IMR-90 (cell line): Measurements from ENCODE around the gene S100A3. TPM values are rescaled to one million over a fixed set of nuclear protein-coding genes. Genes with fewer than 3 reads are reported as not detected.
A peak's percentile ranks its signal among the peaks of the same experiment; 100 is the strongest.

ENCODE experiments used
- ATAC-seq: fragments of 200-7000 bp; cut with Tn5 transposase; 2 replicates; pipeline ENCODE4 v1.9.1; 2020; ENCODE audit warnings: low read depth, mild to moderate bottlenecking, moderate library complexity
- BruUV-seq: library from RNA; stranded (reverse); fragments of 400-500 nt; replicated peaks from 2 replicates; lab custom pipeline; 2021; lab: Mats Ljungman, UMichigan
- CTCF ChIA-PET: fragments of 300-600 bp; formaldehyde crosslinking; extraction: SDS; loops from one replicate; lab custom pipeline; 2021; ENCODE audit warnings: antibody characterized with exemption; lab: Yijun Ruan, JAX
- POLR2A ChIA-PET: fragments of 300-600 bp; sonication (Branson Sonifier 250); formaldehyde crosslinking; loops from one replicate; lab custom pipeline; 2022; ENCODE audit warnings: antibody characterized with exemption; ENCODE audit not compliant: unreplicated experiment; lab: Charles Lee
- DNase-seq: peaks from one replicate; pipeline ENCODE4 v3.0.0; 2013
- H2AFZ ChIP-seq: replicated peaks from 2 replicates; pipeline ENCODE3; 2013; ENCODE audit warnings: low read length, mild to moderate bottlenecking; ENCODE audit not compliant: poor library complexity
- H2AK5ac ChIP-seq: 2 replicates; pipeline ENCODE4 v1.6.1; 2013; ENCODE audit warnings: low read depth, low read length, inconsistent platforms
- H2AK9ac ChIP-seq: replicated peaks from 2 replicates; pipeline ENCODE3; 2013; ENCODE audit warnings: mild to moderate bottlenecking, low read depth, low read length, moderate library complexity; ENCODE audit not compliant: poor library complexity
- H2BK120ac ChIP-seq: 2 replicates; pipeline ENCODE4 v1.6.1; 2013; ENCODE audit warnings: low read depth, low read length, inconsistent platforms
- H2BK15ac ChIP-seq: 3 replicates; pipeline ENCODE4 v1.6.1; 2013; ENCODE audit warnings: low read depth, low read length, inconsistent platforms
- H2BK20ac ChIP-seq: 2 replicates; pipeline ENCODE4 v1.6.1; 2013; ENCODE audit warnings: low read depth, mild to moderate bottlenecking, inconsistent platforms, low read length, moderate library complexity
- H2BK5ac ChIP-seq: 2 replicates; pipeline ENCODE4 v1.6.1; 2013; ENCODE audit warnings: mild to moderate bottlenecking, low read depth, low read length, inconsistent platforms; ENCODE audit not compliant: poor library complexity, severe bottlenecking
- H3K14ac ChIP-seq: replicated peaks from 2 replicates; pipeline ENCODE4 v1.6.1; 2013; ENCODE audit warnings: low read depth, low read length, inconsistent platforms
- H3K18ac ChIP-seq: 2 replicates; pipeline ENCODE4 v1.6.1; 2013; ENCODE audit warnings: low read depth, low read length, control low read depth
- H3K23ac ChIP-seq: 2 replicates; pipeline ENCODE4 v1.6.1; 2013; ENCODE audit warnings: low read depth, low read length, inconsistent platforms
- H3K27ac ChIP-seq: 2 replicates; pipeline ENCODE4 v1.5.1; 2013; ENCODE audit warnings: mild to moderate bottlenecking, control low read depth, low read length; ENCODE audit not compliant: insufficient read depth
- H3K27me3 ChIP-seq: 2 replicates; pipeline ENCODE4 v1.6.1; 2013; ENCODE audit warnings: low read length; ENCODE audit not compliant: control insufficient read depth, insufficient read depth
- H3K36me3 ChIP-seq: 2 replicates; pipeline ENCODE4 v1.6.1; 2013; ENCODE audit warnings: low read length, mixed read lengths; ENCODE audit not compliant: control insufficient read depth, insufficient read depth
- H3K4ac ChIP-seq: 2 replicates; pipeline ENCODE4 v1.6.1; 2013; ENCODE audit warnings: low read depth, low read length, inconsistent platforms
- H3K4me1 ChIP-seq: 2 replicates; pipeline ENCODE4 v1.6.1; 2013; ENCODE audit warnings: low read length, mixed read lengths; ENCODE audit not compliant: control insufficient read depth, insufficient read depth
- H3K4me2 ChIP-seq: 2 replicates; pipeline ENCODE4 v1.6.1; 2013; ENCODE audit warnings: low read depth, mild to moderate bottlenecking, control low read depth, low read length, moderate library complexity
- H3K4me3 ChIP-seq: 2 replicates; pipeline ENCODE4 v1.5.1; 2013; ENCODE audit warnings: low read depth, mild to moderate bottlenecking, control low read depth, low read length, moderate library complexity; ENCODE audit not compliant: insufficient read depth
- H3K56ac ChIP-seq: 2 replicates; pipeline ENCODE4 v1.6.1; 2013; ENCODE audit warnings: low read length, inconsistent platforms; ENCODE audit not compliant: insufficient read depth; ENCODE audit errors: extremely low read depth
- H3K79me1 ChIP-seq, 2 experiments: 2 replicates each; pipeline ENCODE4 v1.6.1; 2013; ENCODE audit warnings: low read length in 2 of 2, inconsistent platforms in 1 of 2, low read depth in 1 of 2
- H3K9ac ChIP-seq: 2 replicates; pipeline ENCODE4 v1.6.1; 2013; ENCODE audit warnings: low read depth, low read length, control low read depth
- H3K9me1 ChIP-seq: 2 replicates; pipeline ENCODE4 v1.6.1; 2013; ENCODE audit warnings: low read length, inconsistent platforms; ENCODE audit not compliant: insufficient read depth
- H3K9me3 ChIP-seq: 2 replicates; pipeline ENCODE4 v1.6.1; 2013; ENCODE audit warnings: low read length; ENCODE audit not compliant: control insufficient read depth, insufficient read depth
- H4K20me1 ChIP-seq: 2 replicates; pipeline ENCODE4 v1.6.1; 2013; ENCODE audit warnings: low read length, inconsistent platforms; ENCODE audit not compliant: insufficient read depth
- H4K5ac ChIP-seq: 2 replicates; pipeline ENCODE4 v1.6.1; 2013; ENCODE audit warnings: mild to moderate bottlenecking, low read depth, low read length, control low read depth
- H4K8ac ChIP-seq, 2 experiments: 2 replicates each; pipeline ENCODE4 v1.6.1; 2013; ENCODE audit warnings: low read depth in 2 of 2, low read length in 2 of 2, control low read depth in 1 of 2, inconsistent platforms in 1 of 2
- H4K91ac ChIP-seq: 2 replicates; pipeline ENCODE4 v1.6.1; 2013; ENCODE audit warnings: low read depth, low read length, inconsistent platforms; ENCODE audit not compliant: insufficient read depth
- BHLHE40 ChIP-seq: fragments of 150-350 bp; IDR thresholded peaks from 2 replicates; pipeline ENCODE4 v1.6.1; 2016; ENCODE audit warnings: mild to moderate bottlenecking, low read depth, low read length
- CEBPB ChIP-seq: IDR thresholded peaks from 2 replicates; pipeline ENCODE4 v1.6.1; 2012; ENCODE audit warnings: low read depth, low read length, improper control_type of control experiment
- CHD1 ChIP-seq: IDR thresholded peaks from 2 replicates; pipeline ENCODE4 v1.6.1; 2012; ENCODE audit warnings: low read depth, low read length, improper control_type of control experiment
- FOS ChIP-seq: fragments of 150-350 bp; IDR thresholded peaks from 2 replicates; pipeline ENCODE4 v1.6.1; 2016; ENCODE audit warnings: low read depth, low read length
- MAZ ChIP-seq: IDR thresholded peaks from 2 replicates; pipeline ENCODE4 v1.6.1; 2012; ENCODE audit warnings: low read depth, mild to moderate bottlenecking, low read length, improper control_type of control experiment, moderate library complexity, borderline replicate concordance
- MXI1 ChIP-seq: IDR thresholded peaks from 2 replicates; pipeline ENCODE4 v1.6.1; 2012; ENCODE audit warnings: low read depth, mild to moderate bottlenecking, low read length, moderate library complexity, borderline replicate concordance
- NFE2L2 ChIP-seq: fragments of 150-350 bp; IDR thresholded peaks from 2 replicates; pipeline ENCODE4 v1.6.1; 2016; ENCODE audit warnings: low read depth, mild to moderate bottlenecking, low read length
- RAD21 ChIP-seq: IDR thresholded peaks from 2 replicates; pipeline ENCODE4 v1.6.1; 2012; ENCODE audit warnings: low read length, improper control_type of control experiment
- RCOR1 ChIP-seq: IDR thresholded peaks from 2 replicates; pipeline ENCODE4 v1.6.1; 2012; ENCODE audit warnings: mild to moderate bottlenecking, low read length, improper control_type of control experiment; ENCODE audit not compliant: insufficient replicate concordance
- RFX5 ChIP-seq: IDR thresholded peaks from 2 replicates; pipeline ENCODE4 v1.8.0; 2012; ENCODE audit warnings: low read depth, mild to moderate bottlenecking, low read length, moderate library complexity
- SMC3 ChIP-seq: fragments of 150-350 bp; IDR thresholded peaks from 2 replicates; pipeline ENCODE4 v1.6.1; 2016; ENCODE audit warnings: low read depth, mild to moderate bottlenecking, antibody characterized with exemption, low read length, moderate library complexity
- WGBS, 2 experiments: methylation state at CpG; one replicate each; pipeline versions ENCODE4 v1.1.5 to v1.1.7; 2013; ENCODE audit warnings: missing lambda C conversion rate in 2 of 2; ENCODE audit not compliant: insufficient read length in 1 of 2; ENCODE audit errors: extremely low coverage in 2 of 2; 5-methylcytosine and 5-hydroxymethylcytosine counted together
- dilution Hi-C: fragments of 300-500 bp; cut with HindIII; formaldehyde crosslinking; loops from one replicate; pipeline ENCODE4 v1.14.3; 2018; ENCODE audit warnings: low sequenced_read_pairs; ENCODE audit not compliant: unreplicated experiment
- in situ Hi-C: fragments of 300-500 bp; cut with MboI; formaldehyde crosslinking; loops from 3 replicates; pipeline ENCODE4 v1.14.3; 2019; ENCODE audit warnings: low sequenced_read_pairs, inconsistent platforms, mixed read lengths
- intact Hi-C: fragments of 100-400 bp; cut with micrococcal nuclease; formaldehyde crosslinking; loops from 2 replicates; pipeline ENCODE4 v1.10.0; 2022
- polyA plus RNA-seq, 3 experiments: library from polyadenylated mRNA; depleted of rRNA; stranded (reverse); fragments of >200 nt; gene quantifications; 2 replicates each; pipeline ENCODE4 v1.2.3, GENCODE V29; 2012; ENCODE audit warnings: low replicate concordance in 1 of 3
- total RNA-seq: library from RNA; depleted of rRNA; stranded (reverse); fragments of >200 nt; gene quantifications from 2 replicates; pipeline ENCODE4 v1.2.3, GENCODE V29; 2012
- TF ChIP-seq, protein P1 (sequence below): conservative IDR thresholded peaks from 2 replicates; pipeline ENCODE4 v1.5.1; 2012; ENCODE audit warnings: mild to moderate bottlenecking, low read depth, low read length, improper control_type of control experiment

The S100A3 gene
- total and polyA plus RNA-seq, 2 of the 4 experiments (the other 2 are of a cell fraction) = 2.9 to 4.5 TPM

DNA sequence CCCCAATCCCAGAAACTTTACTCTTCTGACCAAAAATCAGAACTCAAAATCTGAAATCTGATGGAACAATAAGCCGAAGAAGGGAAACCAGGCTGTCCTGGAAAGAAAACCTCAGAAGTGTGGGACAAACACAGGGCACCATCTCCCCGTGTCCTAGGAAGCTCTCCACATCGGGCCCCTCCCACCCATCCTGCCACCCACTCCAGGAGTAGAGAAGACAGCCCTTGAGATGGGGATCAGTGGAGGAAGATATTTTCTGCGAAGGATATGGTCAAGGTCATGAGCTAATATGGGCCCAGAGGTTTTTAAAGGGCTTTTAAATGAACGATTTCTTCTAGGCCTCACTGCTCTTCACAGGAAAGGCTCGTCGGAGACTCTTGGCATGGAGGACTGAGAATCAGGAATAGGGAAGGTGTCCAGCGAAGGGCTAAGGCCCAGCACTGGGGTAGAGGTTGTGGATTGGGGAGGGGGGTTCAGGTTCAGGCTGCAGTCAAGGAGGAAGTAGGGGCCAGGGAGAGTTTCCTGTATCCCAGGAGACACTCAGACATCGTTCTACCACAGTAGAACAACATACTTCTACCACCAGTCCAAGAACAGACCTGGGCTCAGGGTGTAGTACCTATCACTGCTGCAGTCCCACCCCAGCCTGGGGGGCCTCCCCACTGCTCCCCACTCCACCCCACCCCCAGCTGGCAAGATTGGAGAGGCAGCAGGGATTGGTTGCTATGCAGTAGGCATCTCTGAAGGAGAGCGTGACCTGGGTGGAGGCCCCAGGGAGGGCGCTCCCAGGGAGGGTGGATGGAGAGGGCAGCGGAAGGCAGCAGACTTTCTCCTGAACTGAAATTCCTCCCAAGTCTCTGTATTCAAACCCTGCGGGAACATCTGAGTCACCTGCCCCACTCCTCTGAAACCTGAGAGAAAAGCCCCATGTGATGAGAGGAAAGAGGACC, 7.1 kb downstream of the S100A3 start:
- peak overlapping the region; percentile 60; the same call in 1 of the 2 replicates for H2BK20ac ChIP-seq
- dilution Hi-C loops = no loop called here
- CTCF ChIA-PET = interaction anchor here (0.6 to 1.4 kb wide), 2 partner anchors 9 to 16 kb away, joined by 3 to 9 read pairs; no protein-coding TSS in a partner anchor

More for the DNA sequence above, 7.1 kb downstream of the S100A3 start:
- WGBS, 2 experiments = 100% methylated on average over 2 of the region's 13 CpGs; no CpG with 5 or more reads in 1 of the 2 experiments
- 0 out of 2 replicates have a peak overlapping the region, but pooled peaks have one; percentile 83 for H3K4ac ChIP-seq
- H2BK15ac ChIP-seq = no peak overlapping the region
- peak overlapping the region; percentile 97 for H2AK9ac ChIP-seq
- H3K4me3 ChIP-seq = no peak overlapping the region
- H2AK5ac ChIP-seq = 0 out of 2 replicates have a peak overlapping the region, but pooled peaks have one; percentile 21
- H3K27ac ChIP-seq = no peak overlapping the region
- H3K4me2 ChIP-seq = no peak overlapping the region
- H3K4me1 ChIP-seq = peaks cover 29% of the 10 kb centered on the region
- intact Hi-C loops = no loop called here
- in situ Hi-C loops = loop anchor here (25.0 kb wide), 1 partner anchor 420 kb away; the partner anchor contains the start of genes CREB3L4, CRTC2 and SLC39A1
- TF ChIP-seq RFX5 (no peak), NFE2L2 (no peak), MXI1 (no peak), RCOR1 (no peak), SMC3 (no peak), RAD21 (no peak), BHLHE40 (no peak), FOS (no peak), MAZ (no peak), CEBPB (no peak), CHD1 (no peak)
- TF ChIP-seq, protein P1, sequence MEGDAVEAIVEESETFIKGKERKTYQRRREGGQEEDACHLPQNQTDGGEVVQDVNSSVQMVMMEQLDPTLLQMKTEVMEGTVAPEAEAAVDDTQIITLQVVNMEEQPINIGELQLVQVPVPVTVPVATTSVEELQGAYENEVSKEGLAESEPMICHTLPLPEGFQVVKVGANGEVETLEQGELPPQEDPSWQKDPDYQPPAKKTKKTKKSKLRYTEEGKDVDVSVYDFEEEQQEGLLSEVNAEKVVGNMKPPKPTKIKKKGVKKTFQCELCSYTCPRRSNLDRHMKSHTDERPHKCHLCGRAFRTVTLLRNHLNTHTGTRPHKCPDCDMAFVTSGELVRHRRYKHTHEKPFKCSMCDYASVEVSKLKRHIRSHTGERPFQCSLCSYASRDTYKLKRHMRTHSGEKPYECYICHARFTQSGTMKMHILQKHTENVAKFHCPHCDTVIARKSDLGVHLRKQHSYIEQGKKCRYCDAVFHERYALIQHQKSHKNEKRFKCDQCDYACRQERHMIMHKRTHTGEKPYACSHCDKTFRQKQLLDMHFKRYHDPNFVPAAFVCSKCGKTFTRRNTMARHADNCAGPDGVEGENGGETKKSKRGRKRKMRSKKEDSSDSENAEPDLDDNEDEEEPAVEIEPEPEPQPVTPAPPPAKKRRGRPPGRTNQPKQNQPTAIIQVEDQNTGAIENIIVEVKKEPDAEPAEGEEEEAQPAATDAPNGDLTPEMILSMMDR = no peak
- H3K36me3 ChIP-seq = no peaks in the 10 kb centered on the region
- H3K27me3 ChIP-seq = no peaks in the 10 kb centered on the region
- peaks cover 0 to 30% of the 10 kb centered on the region in 2 experiments; a peak in 2 of 4 replicates for H3K79me1 ChIP-seq
- H4K20me1 ChIP-seq = no peaks in the 10 kb centered on the region
- BruUV-seq = no TSS peak
- H3K9me3 ChIP-seq = no peaks in the 10 kb centered on the region
- H3K14ac ChIP-seq = peak overlapping the region; percentile 49; the same call in 1 of the 2 replicates
- H3K9ac ChIP-seq = no peak overlapping the region
- peak overlapping the region; percentile 59; the same call in 1 of the 2 replicates for H2BK120ac ChIP-seq
- H3K9me1 ChIP-seq = peaks cover 46% of the 10 kb centered on the region
- H4K5ac ChIP-seq = no peak overlapping the region
- H2AFZ ChIP-seq = peak overlapping the region; percentile 66
- DNase-seq (no peak), ATAC-seq (no peak)
- peak overlapping the region; percentile 77; the same call in 1 of the 2 replicates for H4K91ac ChIP-seq
- no peak overlapping the region for H2BK5ac ChIP-seq
- POLR2A ChIA-PET = no interaction called here
- H3K18ac ChIP-seq = no peak overlapping the region
- 0 out of 2 replicates have a peak overlapping the region, but pooled peaks have one; percentile 14 for H3K23ac ChIP-seq
- peak overlapping the region; percentile 8 to 89; a peak in 2 of 4 replicates for H4K8ac ChIP-seq
- H3K56ac ChIP-seq = no peak overlapping the region
